Measurements from ENCODE around the gene BAHCC1. TPM values are rescaled to one million over a fixed set of nuclear protein-coding genes. Genes with fewer than 3 reads are reported as not detected.
A peak's percentile ranks its signal among the peaks of the same experiment; 100 is the strongest.

The BAHCC1 gene
- total RNA-seq, 1 experiment from 2014 or later: 29.8 TPM

DNA sequence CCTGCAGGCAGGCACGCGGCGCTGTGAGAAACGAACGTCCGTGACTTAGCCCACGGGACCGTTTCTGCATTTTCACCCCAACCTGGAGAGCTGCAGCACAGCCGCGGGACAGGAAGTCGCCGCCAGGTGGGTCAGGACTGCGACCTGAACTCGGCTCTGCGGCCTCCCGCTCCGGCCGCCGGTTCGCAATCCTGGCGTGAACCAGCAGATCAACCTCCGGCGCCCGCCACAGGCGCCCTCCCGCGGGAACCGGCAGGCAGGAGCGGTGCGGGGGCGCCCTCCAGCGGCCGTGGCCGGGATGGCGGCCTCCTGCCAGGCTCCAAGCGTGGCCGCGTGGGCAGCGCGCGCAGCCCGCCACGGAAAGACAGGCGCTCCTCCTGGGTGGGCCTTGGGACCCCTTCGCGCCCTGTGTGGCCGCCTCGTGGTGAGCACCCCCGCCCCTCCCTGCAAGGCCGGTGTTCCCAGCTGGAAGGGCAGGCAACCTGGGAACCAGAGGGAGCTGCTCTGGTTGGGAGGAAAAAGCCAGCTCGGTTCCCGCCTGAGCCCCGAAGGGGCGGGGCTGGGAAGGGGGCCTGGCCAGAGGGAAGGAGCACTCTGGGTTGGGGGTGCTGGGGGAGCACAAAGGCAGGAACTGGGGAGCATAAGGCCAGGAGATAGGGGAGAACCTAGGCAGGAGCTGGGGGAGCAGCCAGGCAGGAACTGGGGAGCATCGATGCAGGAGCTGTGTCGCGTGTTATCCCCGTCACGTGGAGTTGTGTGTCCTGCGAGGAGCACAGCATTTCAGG is 89.1 kb downstream of the BAHCC1 start (continued):
- TF ChIP-seq ZSCAN18 (CRISPR knock-in tag; IDR thresholded peaks at IDR 0.05): no peak
- no peak for TF ChIP-seq SOX15 (CRISPR knock-in tag; IDR thresholded peaks at IDR 0.05)
- peak; percentile 39; the same call in 1 of the 2 replicates for TF ChIP-seq GABPB1 (CRISPR knock-in tag; IDR thresholded peaks at IDR 0.05)
- TF ChIP-seq NFYB (CRISPR knock-in tag; conservative IDR thresholded peaks at IDR 0.05; ENCODE audit: low read depth): no peak
- TF ChIP-seq, protein P1, sequence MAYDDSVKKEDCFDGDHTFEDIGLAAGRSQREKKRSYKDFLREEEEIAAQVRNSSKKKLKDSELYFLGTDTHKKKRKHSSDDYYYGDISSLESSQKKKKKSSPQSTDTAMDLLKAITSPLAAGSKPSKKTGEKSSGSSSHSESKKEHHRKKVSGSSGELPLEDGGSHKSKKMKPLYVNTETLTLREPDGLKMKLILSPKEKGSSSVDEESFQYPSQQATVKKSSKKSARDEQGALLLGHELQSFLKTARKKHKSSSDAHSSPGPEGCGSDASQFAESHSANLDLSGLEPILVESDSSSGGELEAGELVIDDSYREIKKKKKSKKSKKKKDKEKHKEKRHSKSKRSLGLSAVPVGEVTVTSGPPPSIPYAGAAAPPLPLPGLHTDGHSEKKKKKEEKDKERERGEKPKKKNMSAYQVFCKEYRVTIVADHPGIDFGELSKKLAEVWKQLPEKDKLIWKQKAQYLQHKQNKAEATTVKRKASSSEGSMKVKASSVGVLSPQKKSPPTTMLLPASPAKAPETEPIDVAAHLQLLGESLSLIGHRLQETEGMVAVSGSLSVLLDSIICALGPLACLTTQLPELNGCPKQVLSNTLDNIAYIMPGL (CRISPR knock-in tag; IDR thresholded peaks at IDR 0.05): peak; percentile 95
- no peak for TF ChIP-seq ZNF138 (CRISPR knock-in tag; conservative IDR thresholded peaks at IDR 0.05)
- no peak for TF ChIP-seq HMGA2 (CRISPR knock-in tag; IDR thresholded peaks at IDR 0.05)
- no peak for TF ChIP-seq ZNF121 (CRISPR knock-in tag; IDR thresholded peaks at IDR 0.05)
- no peak for TF ChIP-seq CREB1 (CRISPR knock-in tag; IDR thresholded peaks at IDR 0.05)
- TF ChIP-seq SP1 (CRISPR knock-in tag; conservative IDR thresholded peaks at IDR 0.05): peak; percentile 85
- peak; percentile 8 for TF ChIP-seq RELA (CRISPR knock-in tag; IDR thresholded peaks at IDR 0.05; ENCODE audit: borderline replicate concordance)
- TF ChIP-seq ETV6 (CRISPR knock-in tag; IDR thresholded peaks at IDR 0.05): peak; percentile 72; the same call in 1 of the 2 replicates
- TF ChIP-seq ZNF671 (CRISPR knock-in tag; IDR thresholded peaks at IDR 0.05): no peak
- TF ChIP-seq JAZF1 (CRISPR knock-in tag; IDR thresholded peaks at IDR 0.05): no peak
- TF ChIP-seq NR3C1 (CRISPR knock-in tag; conservative IDR thresholded peaks at IDR 0.05; ENCODE audit: low read depth): no peak
- peak; percentile 9; the same call in 1 of the 2 replicates for TF ChIP-seq USF2 (CRISPR knock-in tag; IDR thresholded peaks at IDR 0.05)
- TF ChIP-seq SMAD4 (CRISPR knock-in tag; IDR thresholded peaks at IDR 0.05): no peak
- TF ChIP-seq ZNF317 (CRISPR knock-in tag; IDR thresholded peaks at IDR 0.05; ENCODE audit: borderline replicate concordance, low read depth): no peak
- TF ChIP-seq CREM (CRISPR knock-in tag; IDR thresholded peaks at IDR 0.05): 0 out of 2 replicates have a peak, but pooled peaks have one; percentile 48
- no peak for TF ChIP-seq FOXJ3 (CRISPR knock-in tag; IDR thresholded peaks at IDR 0.05; ENCODE audit: borderline replicate concordance)
- 0 out of 2 replicates have a peak, but pooled peaks have one; percentile 60 for TF ChIP-seq ZNF281 (CRISPR knock-in tag; IDR thresholded peaks at IDR 0.05)
- no peak for TF ChIP-seq ATF1 (CRISPR knock-in tag; IDR thresholded peaks at IDR 0.05)
- TF ChIP-seq NR2C2 (CRISPR knock-in tag; IDR thresholded peaks at IDR 0.05): 0 out of 2 replicates have a peak, but pooled peaks have one; percentile 15
- TF ChIP-seq, protein P2, sequence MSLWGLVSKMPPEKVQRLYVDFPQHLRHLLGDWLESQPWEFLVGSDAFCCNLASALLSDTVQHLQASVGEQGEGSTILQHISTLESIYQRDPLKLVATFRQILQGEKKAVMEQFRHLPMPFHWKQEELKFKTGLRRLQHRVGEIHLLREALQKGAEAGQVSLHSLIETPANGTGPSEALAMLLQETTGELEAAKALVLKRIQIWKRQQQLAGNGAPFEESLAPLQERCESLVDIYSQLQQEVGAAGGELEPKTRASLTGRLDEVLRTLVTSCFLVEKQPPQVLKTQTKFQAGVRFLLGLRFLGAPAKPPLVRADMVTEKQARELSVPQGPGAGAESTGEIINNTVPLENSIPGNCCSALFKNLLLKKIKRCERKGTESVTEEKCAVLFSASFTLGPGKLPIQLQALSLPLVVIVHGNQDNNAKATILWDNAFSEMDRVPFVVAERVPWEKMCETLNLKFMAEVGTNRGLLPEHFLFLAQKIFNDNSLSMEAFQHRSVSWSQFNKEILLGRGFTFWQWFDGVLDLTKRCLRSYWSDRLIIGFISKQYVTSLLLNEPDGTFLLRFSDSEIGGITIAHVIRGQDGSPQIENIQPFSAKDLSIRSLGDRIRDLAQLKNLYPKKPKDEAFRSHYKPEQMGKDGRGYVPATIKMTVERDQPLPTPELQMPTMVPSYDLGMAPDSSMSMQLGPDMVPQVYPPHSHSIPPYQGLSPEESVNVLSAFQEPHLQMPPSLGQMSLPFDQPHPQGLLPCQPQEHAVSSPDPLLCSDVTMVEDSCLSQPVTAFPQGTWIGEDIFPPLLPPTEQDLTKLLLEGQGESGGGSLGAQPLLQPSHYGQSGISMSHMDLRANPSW (CRISPR knock-in tag; conservative IDR thresholded peaks at IDR 0.05; ENCODE audit: low read depth): no peak
- TF ChIP-seq, protein P3, sequence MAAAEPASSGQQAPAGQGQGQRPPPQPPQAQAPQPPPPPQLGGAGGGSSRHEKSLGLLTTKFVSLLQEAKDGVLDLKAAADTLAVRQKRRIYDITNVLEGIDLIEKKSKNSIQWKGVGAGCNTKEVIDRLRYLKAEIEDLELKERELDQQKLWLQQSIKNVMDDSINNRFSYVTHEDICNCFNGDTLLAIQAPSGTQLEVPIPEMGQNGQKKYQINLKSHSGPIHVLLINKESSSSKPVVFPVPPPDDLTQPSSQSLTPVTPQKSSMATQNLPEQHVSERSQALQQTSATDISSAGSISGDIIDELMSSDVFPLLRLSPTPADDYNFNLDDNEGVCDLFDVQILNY (CRISPR knock-in tag; IDR thresholded peaks at IDR 0.05): peak; percentile 94
- TF ChIP-seq CTCF (IDR thresholded peaks at IDR 0.05): peak; percentile 96
- no peak for TF ChIP-seq EMX1 (CRISPR knock-in tag; IDR thresholded peaks at IDR 0.05)
